ENCODE data around the gene METTL26.

METTL26 gene

DNA sequence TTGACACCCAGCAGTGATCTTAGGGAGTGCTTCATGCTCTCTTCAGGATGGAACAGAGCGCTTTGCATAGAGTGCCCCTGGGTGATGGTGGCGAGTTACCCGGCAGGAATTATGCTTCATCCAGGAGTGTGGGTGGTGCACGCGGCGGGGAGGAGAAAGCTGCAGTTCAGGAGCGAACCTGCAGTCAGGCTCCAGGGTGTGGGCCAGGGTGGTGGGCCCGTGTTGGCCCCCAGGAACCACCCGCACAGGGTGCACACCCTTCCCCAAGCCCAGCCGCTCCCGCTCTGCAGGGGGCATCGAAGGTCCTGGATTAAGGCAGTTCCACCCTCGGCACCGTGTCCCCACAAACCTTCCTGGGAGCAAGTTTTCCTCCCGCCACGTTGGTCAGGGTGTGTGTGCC lies 42.3 kb downstream of the METTL26 start:
- no peak for DNase-seq

DNA sequence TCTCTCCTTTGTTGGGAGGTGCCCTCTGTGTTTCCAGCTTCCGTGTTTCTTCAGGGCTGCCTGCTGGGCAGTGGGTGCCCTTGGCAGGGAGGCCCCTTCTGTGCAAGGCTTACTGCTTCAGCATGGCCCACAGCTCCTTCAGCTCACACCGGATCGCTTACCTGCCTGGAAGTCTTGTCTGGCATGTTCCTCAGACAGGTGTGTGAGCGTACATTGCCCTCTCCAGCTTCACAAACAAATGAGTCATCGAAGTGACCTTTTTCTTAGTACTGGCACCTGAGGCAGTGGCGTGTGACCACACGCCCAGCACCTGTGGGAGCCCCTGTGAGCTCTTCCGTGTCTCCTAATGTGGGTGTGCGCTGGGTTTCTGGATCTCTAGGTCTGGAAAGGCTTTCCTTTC lies 42.7 kb downstream of the METTL26 start:
- DNase-seq, result no peak

DNA sequence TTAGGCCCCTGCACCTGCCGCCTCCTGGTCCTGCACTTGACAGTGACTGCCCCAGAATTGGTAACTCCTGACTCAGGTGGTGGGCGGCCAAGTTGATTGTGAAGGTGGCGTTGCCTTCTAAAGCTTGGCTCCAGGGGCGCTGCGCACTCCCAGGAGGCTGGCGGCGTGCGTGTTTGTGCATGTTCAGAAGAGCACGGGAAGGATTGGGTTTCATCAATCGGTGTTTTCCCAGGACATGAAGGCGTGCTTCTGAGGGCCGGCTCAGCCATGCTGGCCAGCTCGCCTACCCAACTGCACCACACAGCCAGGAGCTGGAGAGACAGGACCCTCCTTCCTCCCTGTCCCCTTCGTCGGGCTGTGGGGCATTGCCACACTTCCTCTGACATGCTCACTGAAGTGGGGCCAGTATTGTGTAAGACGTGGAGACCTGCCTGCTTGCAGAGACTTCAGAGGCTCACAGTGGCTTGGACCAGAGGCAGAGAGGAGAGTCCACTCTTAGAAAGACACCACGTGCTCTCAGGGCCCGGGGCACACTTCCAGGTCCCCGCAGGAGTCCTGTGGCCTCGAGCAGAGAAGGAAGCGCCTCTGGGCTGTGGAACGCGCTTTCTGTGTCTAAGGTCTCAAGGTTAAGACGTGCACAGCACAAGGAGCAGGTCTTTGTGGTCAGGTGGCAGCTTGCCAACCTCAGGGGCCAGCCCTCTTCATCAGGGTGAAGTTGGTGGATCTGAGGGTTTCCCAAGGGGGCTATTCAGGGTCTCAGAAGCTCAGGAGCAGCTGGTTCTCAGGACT lies 43.4 kb downstream of the METTL26 start:
- DNase-seq, result peak; percentile 64

DNA sequence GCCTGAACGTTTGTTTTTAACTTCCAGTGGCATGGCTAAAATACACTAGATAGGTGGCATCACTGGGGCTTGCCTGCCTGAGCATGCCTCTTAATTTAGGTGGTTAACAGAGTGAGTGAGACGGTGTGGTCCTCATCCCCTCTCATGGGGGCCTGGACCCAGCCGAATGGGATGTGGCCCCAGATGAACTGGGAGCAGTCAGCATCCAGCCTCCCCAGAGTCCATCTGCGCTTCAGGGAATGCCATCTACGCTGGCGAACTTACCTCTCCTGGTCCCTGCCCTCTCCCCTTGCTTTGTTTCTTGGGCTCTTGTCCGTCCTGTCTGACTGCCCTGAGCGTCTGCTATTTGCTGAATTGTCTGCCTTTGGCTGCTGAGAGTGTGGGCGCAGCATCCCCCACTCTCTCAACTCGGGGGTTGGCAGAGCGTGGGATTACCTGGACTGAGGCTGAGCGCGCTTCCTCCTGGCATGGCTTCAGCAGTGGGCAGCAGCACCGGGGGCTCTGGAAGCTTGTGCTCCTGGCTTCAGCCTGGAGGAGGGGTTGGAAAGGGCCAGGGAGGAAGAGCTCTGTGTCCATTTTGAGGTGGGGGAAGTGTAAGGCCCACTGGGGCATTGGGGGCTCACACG lies 44.1 kb downstream of the METTL26 start:
- no peak for DNase-seq

DNA sequence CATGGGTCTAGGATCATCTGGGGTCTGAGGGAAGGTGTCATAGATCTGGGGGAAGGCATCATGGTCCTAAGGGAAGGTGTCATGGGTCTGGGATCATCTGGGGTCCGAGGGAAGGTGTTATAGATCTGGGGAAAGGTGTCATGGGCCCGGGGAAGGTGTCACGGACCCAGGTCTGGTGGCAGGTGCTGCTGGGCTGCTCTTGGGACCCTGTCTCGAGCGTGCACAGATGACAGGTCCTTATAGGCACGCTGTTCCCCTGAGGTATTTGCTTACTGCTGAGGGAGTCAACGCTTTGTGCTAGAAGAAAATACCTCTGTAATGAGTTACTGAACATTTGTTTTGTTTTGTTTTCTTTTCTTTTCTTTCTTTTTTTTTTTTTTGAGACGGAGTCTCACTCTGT lies 44.9 kb downstream of the METTL26 start:
- no peak for DNase-seq

DNA sequence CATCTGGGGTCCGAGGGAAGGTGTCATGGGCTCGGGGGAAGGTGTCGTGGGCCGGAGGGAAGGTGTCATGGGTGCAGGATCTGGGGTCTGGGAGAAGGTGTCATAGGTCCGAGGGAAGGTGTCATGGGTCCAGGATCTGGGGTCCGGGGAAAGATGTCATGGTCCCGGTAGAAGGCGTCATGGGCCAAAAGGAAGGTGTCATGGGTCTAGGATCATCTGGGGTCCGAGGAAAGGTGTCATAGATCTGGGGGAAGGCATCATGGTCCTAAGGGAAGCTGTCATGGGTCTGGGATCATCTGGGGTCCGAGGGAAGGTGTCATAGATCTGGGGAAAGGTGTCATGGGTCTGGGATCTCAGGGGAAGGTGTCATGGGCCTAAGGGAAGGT lies 45.3 kb downstream of the METTL26 start:
- DNase-seq, result no peak

DNA sequence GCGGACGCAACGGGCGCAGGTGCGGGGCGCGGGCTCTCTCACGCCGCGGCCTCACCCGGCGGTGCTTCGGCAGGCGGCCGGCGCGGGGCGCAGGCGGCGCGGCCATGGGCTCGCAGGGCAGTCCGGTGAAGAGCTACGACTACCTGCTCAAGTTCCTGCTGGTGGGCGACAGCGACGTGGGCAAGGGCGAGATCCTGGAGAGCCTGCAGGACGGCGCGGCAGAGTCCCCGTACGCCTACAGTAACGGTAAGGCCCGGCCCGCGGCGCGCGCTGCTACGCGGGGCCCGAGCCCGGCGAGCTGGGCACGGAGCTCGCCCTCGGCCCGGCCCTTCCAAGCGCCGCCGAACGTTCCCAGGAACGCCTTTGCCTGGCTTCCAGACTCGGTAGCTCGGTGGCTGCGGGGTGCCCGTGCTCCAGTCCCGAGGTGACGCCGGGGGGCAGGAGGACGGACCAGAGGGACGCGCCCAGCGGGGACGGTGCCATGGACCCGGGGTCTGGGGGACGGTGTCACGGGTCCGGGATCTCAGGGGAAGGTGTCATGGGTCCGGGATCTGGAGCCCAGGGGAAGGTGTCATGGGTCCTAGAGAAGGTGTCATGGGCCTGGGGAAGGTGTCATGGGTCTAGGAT lies 45.8 kb downstream of the METTL26 start:
- DNase-seq, result peak; percentile 30

DNA sequence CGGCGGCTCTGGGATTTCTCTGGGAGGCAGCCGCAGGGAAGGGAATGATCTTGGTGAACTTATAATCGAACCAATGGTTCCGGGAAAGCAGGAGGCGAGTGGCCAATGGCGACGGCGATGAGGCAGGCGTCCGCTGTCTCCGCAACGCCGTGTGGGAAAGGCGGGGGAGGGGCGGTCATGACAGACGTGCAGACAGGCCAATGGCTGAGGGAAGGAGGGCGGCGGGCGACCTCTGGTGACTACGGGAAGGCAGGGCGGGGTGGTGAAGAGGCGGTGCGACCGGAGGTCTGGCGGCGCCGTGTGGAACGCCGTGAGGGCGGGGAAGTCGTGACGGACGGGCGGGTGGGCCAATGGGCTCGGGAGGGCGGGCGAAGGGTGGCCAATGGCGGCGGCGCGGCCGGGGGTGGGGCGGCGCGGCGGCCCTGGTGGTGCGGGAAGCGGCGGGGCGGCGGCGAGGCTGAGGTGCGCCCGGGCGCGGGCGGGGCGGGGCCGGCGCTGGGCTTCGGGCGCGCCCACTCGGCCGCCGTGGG lies 46.4 kb downstream of the METTL26 start, which contains the start of gene RAB40C:
RAB40C (plus strand) TSS at position 409 of the 530 bp plus-strand sequence. CDS start 226 bp downstream, outside the sequence.
- peak; percentile 99 for DNase-seq

DNA sequence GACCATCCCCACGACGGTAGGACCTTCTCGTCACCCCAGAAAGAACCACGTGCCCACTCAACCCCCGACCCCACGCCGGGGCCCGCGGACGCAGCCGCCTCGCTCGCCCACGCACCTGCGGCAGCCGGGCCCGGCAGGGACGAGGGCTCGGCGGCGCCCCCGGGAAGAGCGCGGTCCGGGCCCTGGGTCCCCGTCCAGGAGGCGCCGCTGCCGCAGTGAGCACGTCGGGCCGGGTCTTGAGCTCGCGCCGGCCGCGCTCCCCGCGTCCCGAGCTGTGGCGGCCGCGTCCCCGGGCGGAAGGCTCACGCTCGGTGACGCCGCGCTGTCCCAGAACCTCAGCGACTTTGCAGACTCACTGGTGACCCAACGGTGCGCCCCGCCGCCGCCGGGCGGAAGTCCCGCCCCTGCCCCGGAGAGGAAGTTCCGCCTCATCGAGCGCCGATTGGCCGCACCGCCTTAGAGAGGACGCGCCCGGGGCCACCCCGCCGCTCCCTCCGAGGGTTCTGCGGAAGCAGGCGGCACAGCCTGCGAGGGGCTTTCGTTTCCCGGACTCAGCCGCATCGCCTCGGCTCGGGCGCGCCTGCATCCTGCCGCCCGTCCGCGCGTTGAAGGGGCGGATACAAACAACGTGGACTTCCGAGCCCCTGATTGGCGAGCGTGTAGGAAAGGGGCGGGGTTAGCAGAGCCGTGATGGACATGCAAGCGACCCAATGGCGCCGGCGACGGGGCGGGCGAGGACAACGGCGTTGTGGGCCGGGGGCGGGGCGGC lies 47.0 kb downstream of the METTL26 start:
- DNase-seq, result peak; percentile 97

DNA sequence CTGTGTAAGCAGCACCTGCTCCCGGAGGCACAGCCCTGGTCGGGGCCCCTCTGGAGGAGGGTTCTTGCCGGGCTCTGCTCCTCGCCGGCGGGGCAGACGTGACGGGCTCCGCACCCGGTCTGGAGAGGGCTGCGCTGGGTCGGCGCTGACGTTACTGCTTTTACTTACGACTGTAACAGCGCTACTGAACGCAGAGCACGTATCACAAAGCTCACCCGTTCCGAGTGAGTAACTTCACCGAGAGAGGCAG lies 47.5 kb downstream of the METTL26 start:
- DNase-seq, result peak; percentile 77

DNA sequence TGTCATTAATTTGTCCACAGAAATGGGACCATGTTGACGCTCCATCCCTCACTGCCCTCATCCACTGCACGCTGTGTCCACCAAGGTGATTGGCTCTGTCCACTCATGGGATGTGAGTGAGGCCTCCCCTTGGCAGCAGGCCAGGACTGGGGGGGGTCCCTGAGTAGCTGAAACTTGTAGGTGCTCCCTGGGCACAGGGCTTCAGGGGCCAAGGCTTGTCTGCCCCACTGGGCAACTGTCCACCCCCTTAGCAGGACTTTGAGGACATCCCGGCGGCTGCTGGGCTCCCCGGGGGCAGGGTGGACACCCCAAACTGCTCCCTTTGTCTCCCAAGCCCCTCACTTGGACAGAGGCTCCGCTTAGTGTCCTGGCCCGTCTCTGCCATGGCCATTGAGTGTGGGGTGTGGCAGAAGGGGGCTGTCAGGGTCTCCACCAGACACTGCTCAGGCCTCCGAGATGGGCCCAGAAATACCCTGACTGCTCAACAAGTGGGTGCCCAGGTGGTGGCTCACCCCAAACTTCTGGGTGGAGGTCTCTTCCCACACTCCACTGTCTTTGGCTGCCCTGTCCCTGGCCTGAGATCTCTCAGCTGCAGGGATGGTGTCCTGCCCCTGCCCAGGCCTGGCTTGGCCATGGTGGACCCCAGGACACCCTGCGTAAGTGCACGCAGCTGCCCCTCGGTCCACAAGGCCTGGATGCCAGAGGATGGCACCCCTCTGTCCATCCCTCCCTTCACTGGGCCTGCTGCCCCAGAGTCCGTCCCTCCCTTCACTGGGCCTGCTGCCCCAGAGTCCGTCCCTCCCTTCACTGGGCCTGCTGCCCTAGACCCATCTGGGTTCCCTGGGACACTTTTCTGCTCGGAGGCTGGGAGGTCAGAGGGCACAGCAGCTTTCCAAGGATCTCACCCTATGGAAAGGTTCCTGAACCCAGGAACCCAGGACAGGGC lies 49.2 kb downstream of the METTL26 start:
- no peak for DNase-seq

DNA sequence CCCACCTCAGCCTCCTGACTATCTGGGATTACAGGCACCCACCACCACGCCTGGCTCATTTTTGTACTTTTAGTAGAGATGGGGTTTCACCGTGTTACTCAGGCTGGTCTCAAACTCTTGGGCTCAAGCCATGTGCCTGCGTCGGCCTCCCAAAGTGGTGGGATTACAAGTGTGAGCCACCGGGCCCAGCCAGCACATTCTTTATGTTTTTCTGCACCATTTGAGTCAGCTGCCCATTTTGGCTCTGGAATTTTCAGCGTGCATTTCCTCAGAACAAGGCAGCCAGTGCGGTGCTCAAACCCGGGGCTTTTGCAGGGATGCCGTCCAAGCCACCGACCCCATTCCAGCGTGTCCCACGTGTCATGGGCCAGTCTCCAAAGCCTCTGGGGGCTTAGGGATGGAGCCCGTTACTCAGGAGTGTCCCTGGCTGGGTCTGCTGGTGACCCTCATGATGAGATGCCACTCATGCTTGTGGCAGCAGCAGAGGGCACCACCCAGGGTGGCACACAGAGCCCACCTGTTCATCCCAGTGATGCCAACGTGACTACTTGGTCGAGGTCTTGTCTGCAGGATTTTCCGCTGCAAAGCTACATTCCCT lies 50.0 kb downstream of the METTL26 start:
- no peak for DNase-seq

DNA sequence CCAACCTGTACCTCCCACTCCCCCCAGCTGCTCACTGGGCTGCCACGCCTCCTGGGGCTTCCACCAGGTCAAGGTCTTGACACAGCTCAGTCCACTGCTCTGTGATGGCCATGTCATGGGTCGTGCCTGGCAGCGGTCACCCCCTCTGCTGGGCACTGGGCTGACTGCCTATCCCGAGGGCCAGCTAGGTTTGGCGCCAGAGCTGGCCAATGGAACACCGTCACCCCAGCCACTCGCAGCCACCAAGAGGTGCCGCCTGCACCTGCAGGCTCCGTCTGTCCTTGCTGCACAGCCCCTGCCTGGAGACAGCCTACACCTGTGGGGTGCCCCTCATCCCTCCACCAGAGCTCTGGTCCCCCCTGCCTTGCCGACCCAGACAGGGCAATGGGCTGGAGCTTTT lies 50.8 kb downstream of the METTL26 start:
- no peak for DNase-seq
